Common myeloid progenitor, CD34-positive (primary cell): ENCODE measurements around the gene GSDMA.

Source experiments
- CTCF ChIA-PET: fragments of 350-600 bp; sonication (Branson Sonifier 250); formaldehyde crosslinking; loops from one replicate; lab custom pipeline; 2021; ENCODE audit warnings: antibody characterized with exemption; lab: Charles Lee
- POLR2A ChIA-PET: fragments of 350-600 bp; sonication (Branson Sonifier 250); formaldehyde crosslinking; loops from one replicate; lab custom pipeline; 2021; ENCODE audit warnings: antibody characterized with exemption; lab: Charles Lee
- DNase-seq, 3 donors: peaks; one replicate each; pipeline versions ENCODE4 v3.0.0 to v3.0.0-alpha.2; 2013
- H3K27ac ChIP-seq, 2 experiments: 1 replicate in 1 of 2; 2 replicates in 1 of 2; pipeline ENCODE4 v1.7.0; 2013; ENCODE audit warnings: inconsistent platforms in 2 of 2, low read length in 2 of 2, mild to moderate bottlenecking in 2 of 2, low read depth in 1 of 2, moderate library complexity in 1 of 2; ENCODE audit not compliant: severe bottlenecking in 2 of 2, insufficient read depth in 1 of 2, poor library complexity in 1 of 2
- H3K27me3 ChIP-seq, 5 experiments: replicated peaks in 2 of 5; 1 replicate in 3 of 5; 2 replicates in 2 of 5; pipeline versions ENCODE4 v1.6.1 to v1.7.0; 2013; ENCODE audit warnings: low read length in 4 of 5, mild to moderate bottlenecking in 2 of 5, moderate library complexity in 2 of 5, inconsistent platforms in 1 of 5; ENCODE audit not compliant: insufficient read depth in 5 of 5, control insufficient read depth in 4 of 5
- H3K36me3 ChIP-seq, 4 experiments: 1 replicate in 2 of 4; 2 replicates in 2 of 4; pipeline versions ENCODE4 v1.6.1 to v1.7.0; 2013; ENCODE audit warnings: low read length in 3 of 4, control low read depth in 1 of 4, mild to moderate bottlenecking in 1 of 4; ENCODE audit not compliant: control insufficient read depth in 4 of 4, insufficient read depth in 4 of 4
- H3K4me1 ChIP-seq, 4 experiments: 1 replicate in 3 of 4; 2 replicates in 1 of 4; pipeline versions ENCODE4 v1.6.1 to v1.7.1; 2013; ENCODE audit warnings: low read length in 3 of 4, mild to moderate bottlenecking in 3 of 4, control low read depth in 1 of 4, inconsistent platforms in 1 of 4, moderate library complexity in 1 of 4; ENCODE audit not compliant: control insufficient read depth in 4 of 4, insufficient read depth in 4 of 4; ENCODE audit errors: control extremely low read depth in 1 of 4
- H3K4me3 ChIP-seq, 7 experiments: 1 replicate in 4 of 7; 2 replicates in 3 of 7; pipeline versions ENCODE4 v1.5.1 to v1.7.0; 2013; ENCODE audit warnings: mild to moderate bottlenecking in 7 of 7, low read length in 6 of 7, moderate library complexity in 6 of 7, inconsistent platforms in 2 of 7, low read depth in 2 of 7, control low read depth in 1 of 7; ENCODE audit not compliant: insufficient read depth in 4 of 7, control insufficient read depth in 1 of 7; ENCODE audit errors: extremely low read depth in 1 of 7
- H3K9me3 ChIP-seq, 5 experiments: 1 replicate in 4 of 5; 2 replicates in 1 of 5; pipeline versions ENCODE4 v1.6.1 to v1.7.1; 2013; ENCODE audit warnings: low read length in 4 of 5, mild to moderate bottlenecking in 2 of 5, inconsistent platforms in 1 of 5, low read depth in 1 of 5, moderate library complexity in 1 of 5; ENCODE audit not compliant: control insufficient read depth in 4 of 5, insufficient read depth in 2 of 5; ENCODE audit errors: control extremely low read depth in 1 of 5
- WGBS: methylation state at CpG from one replicate; pipeline ENCODE4 v1.1.5; 2013; ENCODE audit not compliant: insufficient coverage; 5-methylcytosine and 5-hydroxymethylcytosine counted together

GSDMA gene

DNA sequence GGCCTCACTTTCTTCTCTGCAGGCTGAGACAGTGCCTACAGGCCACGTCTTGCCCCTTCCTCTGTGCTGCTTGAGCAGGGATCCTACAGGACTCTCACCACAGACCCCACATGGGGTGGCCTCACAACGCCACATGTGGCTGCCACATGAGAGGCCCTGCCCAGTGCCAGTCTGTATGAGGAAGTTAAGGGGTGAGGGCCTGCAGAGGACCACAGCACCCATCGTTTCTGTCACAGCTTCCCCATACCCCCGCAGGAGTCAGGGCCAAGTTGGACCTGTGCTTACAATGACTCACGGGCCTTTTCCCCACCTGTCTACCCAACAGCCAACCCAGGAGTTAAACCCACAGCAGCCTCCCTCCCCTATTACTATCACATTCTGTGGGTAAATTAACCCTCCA is 41.5 kb upstream of the GSDMA start:
- WGBS = 53% methylated on average over 3 of the region's 5 CpGs
- Histone ChIP-seq H3K27me3 (no peaks in the 10 kb centered on the region), H3K27ac (no peak overlapping the region), H3K4me1 (peaks cover 4 to 52% (median 23%) of the 10 kb centered on the region in 4 experiments), H3K4me3 (no peak overlapping the region), H3K9me3 (no peaks in the 10 kb centered on the region), H3K36me3 (peaks cover 13 to 45% (median 40%) of the 10 kb centered on the region in 4 experiments)
- peak in 2 of 3 donors; percentile 55 to 56 for DNase-seq
- ChIA-PET CTCF (interaction anchor here (0.6 to 1.5 kb wide), 2 partner anchors 16 to 21 kb away, joined by 3 read pairs; no protein-coding TSS in a partner anchor), POLR2A (no interaction called here)

DNA sequence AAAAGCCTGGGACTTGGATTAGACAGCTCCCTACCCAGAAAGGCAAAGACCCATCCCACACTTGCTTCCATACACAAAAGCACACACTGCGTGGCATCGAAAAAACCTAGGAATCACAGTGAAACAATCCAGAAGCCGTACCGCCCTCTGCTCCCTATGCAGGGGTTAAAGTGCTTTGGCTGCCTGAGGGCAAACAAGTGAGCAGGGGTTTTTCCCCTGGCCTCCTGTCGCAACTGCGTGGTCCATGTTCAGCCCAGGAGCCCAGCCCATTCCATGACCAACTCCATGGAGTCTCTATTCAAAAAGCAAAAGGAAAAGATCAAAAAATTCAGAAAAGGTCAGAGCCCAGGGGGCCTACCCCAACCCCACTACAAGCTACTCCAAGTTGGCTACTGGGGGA is 40.8 kb upstream of the GSDMA start:
- CTCF ChIA-PET = interaction anchor here (1.5 to 1.9 kb wide), 2 partner anchors 15 to 18 kb away, joined by 3 to 7 read pairs; no protein-coding TSS in a partner anchor
- no peak for DNase-seq

DNA sequence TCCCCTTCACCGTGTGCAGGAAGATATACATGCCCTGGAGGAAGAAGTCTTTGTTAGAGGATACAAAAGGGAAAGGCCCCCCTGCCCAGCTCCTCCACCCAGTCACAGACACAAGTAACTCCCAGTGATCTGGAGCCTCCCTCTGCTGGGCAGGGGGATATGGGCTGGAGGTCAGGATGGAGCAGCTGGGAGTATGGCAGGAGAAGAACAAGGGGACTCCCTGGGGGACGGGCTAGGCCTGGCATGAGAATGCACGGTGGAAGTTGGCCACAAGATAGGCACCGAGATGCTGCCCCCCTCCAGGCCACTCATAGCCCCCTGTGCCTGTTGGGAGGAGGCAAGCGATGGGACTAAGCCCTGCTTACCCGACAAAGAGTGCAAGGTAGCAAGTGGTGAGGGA is 39.6 kb upstream of the GSDMA start:
- DNase-seq = no peak
- POLR2A ChIA-PET = no interaction called here
- Histone ChIP-seq H3K27ac (no peak overlapping the region), H3K27me3 (no peaks in the 10 kb centered on the region), H3K9me3 (no peaks in the 10 kb centered on the region), H3K4me1 (peaks cover 4 to 64% (median 35%) of the 10 kb centered on the region in 4 experiments), H3K4me3 (no peak overlapping the region), H3K36me3 (peaks cover 8 to 44% (median 35%) of the 10 kb centered on the region in 4 experiments)
- CTCF ChIA-PET = interaction anchor here (1.9 kb wide), 1 partner anchor 17 kb away, joined by 7 read pairs; no protein-coding TSS in a partner anchor
- WGBS = 100% methylated on average over 5 of the region's 6 CpGs

More for the DNA sequence above, 40.8 kb upstream of the GSDMA start:
- 96% methylated on average over 4 of the region's 6 CpGs for WGBS
- H3K4me1 ChIP-seq = peaks cover 4 to 58% (median 29%) of the 10 kb centered on the region in 4 experiments
- H3K4me3 ChIP-seq = no peak overlapping the region
- H3K27me3 ChIP-seq = no peaks in the 10 kb centered on the region
- H3K9me3 ChIP-seq = no peaks in the 10 kb centered on the region
- peaks cover 9 to 44% (median 38%) of the 10 kb centered on the region in 4 experiments for H3K36me3 ChIP-seq
- POLR2A ChIA-PET = no interaction called here
- H3K27ac ChIP-seq = no peak overlapping the region

DNA sequence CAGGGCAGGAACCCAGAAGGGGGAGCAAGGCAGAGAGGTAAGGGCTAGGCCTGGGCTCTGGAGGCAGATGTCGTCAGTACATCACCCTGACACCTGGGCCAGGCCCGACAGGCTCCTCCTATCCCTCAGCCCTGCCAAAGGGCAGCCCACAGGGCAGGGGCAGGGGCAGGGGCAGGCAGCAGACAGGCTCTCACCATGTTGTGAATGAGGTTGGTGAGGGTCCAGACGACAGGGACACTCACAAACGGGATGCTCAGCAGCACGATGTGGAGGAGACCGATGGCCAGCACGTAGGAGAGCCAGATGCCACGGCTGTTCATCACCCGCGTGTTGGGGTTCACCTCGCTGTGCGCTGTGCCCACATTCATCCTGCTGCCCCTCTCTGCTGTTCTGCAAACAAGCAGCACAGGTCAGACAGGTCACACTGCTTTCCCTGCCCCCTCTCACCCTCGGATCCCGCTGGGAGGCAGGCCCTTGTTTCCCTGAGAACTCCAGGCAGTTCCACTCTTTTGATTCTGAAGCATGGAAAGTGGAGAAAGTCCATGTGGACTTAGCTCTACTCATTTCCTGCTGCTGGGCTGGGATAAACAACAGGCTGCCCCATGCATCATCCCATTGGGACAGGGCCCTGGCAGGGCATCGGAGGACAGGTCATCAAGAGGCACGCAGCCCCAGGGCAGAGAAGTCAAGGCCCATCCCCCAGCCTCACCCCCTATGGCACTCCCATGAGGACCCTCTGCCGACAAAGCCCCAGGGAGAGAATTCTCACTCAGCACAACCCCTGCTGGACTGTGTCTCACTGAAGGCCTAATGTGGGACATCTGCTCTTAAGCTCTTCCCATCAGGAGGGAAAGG is 38.7 kb upstream of the GSDMA start:
- ChIA-PET POLR2A (no interaction called here), CTCF (no interaction called here)
- no peak for DNase-seq
- H3K4me3 ChIP-seq = no peak overlapping the region
- WGBS = 99% methylated on average over 16 of the region's 17 CpGs
- H3K4me1 ChIP-seq = peaks cover 4 to 72% (median 43%) of the 10 kb centered on the region in 4 experiments
- no peaks in the 10 kb centered on the region for H3K27me3 ChIP-seq
- no peaks in the 10 kb centered on the region for H3K9me3 ChIP-seq
- peaks cover 7 to 42% (median 34%) of the 10 kb centered on the region in 4 experiments for H3K36me3 ChIP-seq
- H3K27ac ChIP-seq = no peak overlapping the region

DNA sequence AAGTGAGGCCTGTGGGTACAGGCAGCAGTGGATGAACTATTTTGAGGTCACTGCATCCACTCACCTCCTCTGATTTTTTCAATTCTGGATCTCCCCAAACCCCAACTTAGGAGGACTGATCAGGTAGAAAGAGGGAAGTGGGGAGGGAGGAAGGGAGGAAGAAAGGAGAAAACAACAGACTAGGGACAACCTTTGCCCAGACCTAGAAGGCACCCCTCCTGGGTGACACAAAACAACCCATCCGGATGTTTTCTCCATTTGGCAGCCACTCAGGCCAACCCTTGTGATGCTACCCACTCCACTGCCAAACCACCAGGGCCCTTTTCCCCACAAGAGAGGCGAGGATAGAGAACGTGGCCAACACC is 38.1 kb upstream of the GSDMA start:
- H3K27ac ChIP-seq = no peak overlapping the region
- peaks cover 6 to 38% (median 30%) of the 10 kb centered on the region in 4 experiments for H3K36me3 ChIP-seq
- DNase-seq = no peak
- H3K9me3 ChIP-seq = no peaks in the 10 kb centered on the region
- CTCF ChIA-PET = no interaction called here
- H3K27me3 ChIP-seq = no peaks in the 10 kb centered on the region
- H3K4me3 ChIP-seq = no peak overlapping the region
- H3K4me1 ChIP-seq = peaks cover 4 to 74% (median 43%) of the 10 kb centered on the region in 4 experiments
- WGBS = 100% methylated on average over 3 of the region's 3 CpGs
- POLR2A ChIA-PET = no interaction called here

DNA sequence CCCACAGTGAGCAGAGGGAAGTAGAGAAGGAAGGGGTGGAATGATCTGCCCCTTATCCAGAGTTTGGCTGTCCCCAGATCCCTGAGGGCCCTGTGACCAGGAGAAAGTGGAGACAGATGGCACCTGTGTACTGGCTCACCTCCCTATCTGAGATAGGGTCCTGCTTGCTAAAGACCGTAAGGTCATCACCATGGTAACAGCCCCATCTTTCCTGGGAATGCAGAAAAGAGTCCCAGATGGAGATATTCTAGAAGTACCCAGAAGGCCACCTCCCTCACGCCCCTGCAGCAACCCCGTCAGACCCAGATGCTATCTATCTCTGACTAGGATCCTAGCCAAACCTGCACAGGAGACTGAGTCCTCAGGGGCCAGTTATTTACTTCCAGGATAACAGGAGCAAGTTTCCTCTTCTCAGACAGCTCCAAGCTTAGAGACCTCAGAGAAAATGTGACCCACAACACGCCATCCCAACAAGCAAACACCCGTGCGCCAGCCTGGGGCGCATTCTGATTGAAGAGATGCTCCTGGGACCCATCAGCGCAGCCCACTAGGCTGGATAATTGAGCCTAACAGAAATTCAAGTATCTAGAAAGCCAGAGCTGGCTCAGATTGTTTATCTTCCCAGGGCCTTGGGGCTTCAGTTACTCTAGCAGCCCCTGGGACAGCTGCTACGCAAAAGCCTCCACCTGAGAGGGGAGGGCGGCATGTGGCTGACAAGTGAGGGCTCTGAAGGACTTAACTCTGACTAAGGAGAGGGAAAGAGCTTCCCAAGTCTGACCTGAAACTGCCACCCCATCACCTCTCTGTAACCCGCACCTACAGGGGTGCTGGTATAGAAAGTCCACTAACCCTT is 37.3 kb upstream of the GSDMA start:
- WGBS = 96% methylated on average over 10 of the region's 11 CpGs
- Histone ChIP-seq H3K36me3 (peaks cover 6 to 34% (median 24%) of the 10 kb centered on the region in 4 experiments), H3K4me1 (peaks cover 4 to 70% (median 43%) of the 10 kb centered on the region in 4 experiments), H3K27me3 (no peaks in the 10 kb centered on the region), H3K4me3 (peak overlapping the region in 3 of 7 experiments; percentile 73 to 81 (median 80)), H3K9me3 (no peaks in the 10 kb centered on the region), H3K27ac (peak overlapping the region; percentile 20 to 73)
- ChIA-PET POLR2A (no interaction called here), CTCF (interaction anchor here (1.2 to 1.5 kb wide), 2 partner anchors 21 to 53 kb away, joined by 3 to 4 read pairs; no protein-coding TSS in a partner anchor)
- no peak for DNase-seq
